Panc1 (cell line): ENCODE data around the gene GREB1L.

Experiments used
- POLR2AphosphoS5 ChIP-seq: IDR thresholded peaks from 2 replicates; pipeline ENCODE4 v1.6.1; 2012; ENCODE audit warnings: mild to moderate bottlenecking, low read depth, low read length, moderate library complexity
- REST ChIP-seq, 2 experiments: IDR thresholded peaks; 2 replicates each; pipeline ENCODE4 v1.6.1; 2011 to 2012; ENCODE audit warnings: low read depth in 2 of 2, control low read depth in 1 of 2, low read length in 1 of 2, mild to moderate bottlenecking in 1 of 2, moderate library complexity in 1 of 2; ENCODE audit not compliant: insufficient read depth in 1 of 2
- SIN3A ChIP-seq: IDR thresholded peaks from 2 replicates; pipeline ENCODE4 v1.6.1; 2012; ENCODE audit warnings: low read depth, mild to moderate bottlenecking, low read length, moderate library complexity, borderline replicate concordance; ENCODE audit not compliant: insufficient read depth
- TCF7L2 ChIP-seq: IDR thresholded peaks from 2 replicates; pipeline ENCODE4 v1.6.1; 2011; ENCODE audit warnings: mild to moderate bottlenecking, low read depth, low read length, inconsistent platforms
- TF ChIP-seq, protein P1 (sequence below): fragments of 450-650 bp; IDR thresholded peaks from 2 replicates; pipeline ENCODE4 v1.5.1; 2017; ENCODE audit warnings: mild to moderate bottlenecking

DNA sequence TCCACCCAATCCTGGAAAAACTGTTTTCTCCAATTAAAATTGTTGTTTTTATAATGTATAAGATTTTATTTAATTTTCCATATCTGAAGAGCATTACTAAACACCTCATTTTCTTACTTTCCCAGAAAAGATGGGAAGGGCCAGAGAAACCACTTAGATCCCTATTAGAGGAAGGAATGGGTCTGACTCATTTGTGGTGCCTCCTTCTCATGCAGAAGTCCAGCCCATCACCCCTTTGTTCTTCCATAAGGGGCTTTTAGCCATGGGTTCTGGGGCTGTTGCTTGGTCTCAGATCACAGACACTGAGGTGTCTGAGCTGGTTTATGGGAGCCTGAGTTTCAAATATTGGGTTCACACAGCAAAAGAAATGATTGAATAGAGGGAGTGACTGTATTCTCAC lies 206.3 kb downstream of the GREB1L start:
- TF ChIP-seq, protein P1, sequence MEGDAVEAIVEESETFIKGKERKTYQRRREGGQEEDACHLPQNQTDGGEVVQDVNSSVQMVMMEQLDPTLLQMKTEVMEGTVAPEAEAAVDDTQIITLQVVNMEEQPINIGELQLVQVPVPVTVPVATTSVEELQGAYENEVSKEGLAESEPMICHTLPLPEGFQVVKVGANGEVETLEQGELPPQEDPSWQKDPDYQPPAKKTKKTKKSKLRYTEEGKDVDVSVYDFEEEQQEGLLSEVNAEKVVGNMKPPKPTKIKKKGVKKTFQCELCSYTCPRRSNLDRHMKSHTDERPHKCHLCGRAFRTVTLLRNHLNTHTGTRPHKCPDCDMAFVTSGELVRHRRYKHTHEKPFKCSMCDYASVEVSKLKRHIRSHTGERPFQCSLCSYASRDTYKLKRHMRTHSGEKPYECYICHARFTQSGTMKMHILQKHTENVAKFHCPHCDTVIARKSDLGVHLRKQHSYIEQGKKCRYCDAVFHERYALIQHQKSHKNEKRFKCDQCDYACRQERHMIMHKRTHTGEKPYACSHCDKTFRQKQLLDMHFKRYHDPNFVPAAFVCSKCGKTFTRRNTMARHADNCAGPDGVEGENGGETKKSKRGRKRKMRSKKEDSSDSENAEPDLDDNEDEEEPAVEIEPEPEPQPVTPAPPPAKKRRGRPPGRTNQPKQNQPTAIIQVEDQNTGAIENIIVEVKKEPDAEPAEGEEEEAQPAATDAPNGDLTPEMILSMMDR: no peak
- TF ChIP-seq SIN3A: no peak
- no peak for TF ChIP-seq REST (IDR thresholded peaks at IDR 0.05; ENCODE audit: insufficient read depth in 1 of 2, low read depth in 2 of 2, low read length in 1 of 2)
- TF ChIP-seq POLR2AphosphoS5: no peak
- TF ChIP-seq TCF7L2: no peak
